Glomerular visceral epithelial cell (primary cell): ENCODE data around the gene UBA3.

Experiments used
- DNase-seq: peaks from one replicate; pipeline ENCODE4 v3.0.0-alpha.2; 2016; ENCODE audit errors: extremely low spot score

UBA3 gene

GRCh38 chr3:69012100-69012799 is 67.9 kb downstream of the UBA3 start:
- DNase-seq = no peak

DNA sequence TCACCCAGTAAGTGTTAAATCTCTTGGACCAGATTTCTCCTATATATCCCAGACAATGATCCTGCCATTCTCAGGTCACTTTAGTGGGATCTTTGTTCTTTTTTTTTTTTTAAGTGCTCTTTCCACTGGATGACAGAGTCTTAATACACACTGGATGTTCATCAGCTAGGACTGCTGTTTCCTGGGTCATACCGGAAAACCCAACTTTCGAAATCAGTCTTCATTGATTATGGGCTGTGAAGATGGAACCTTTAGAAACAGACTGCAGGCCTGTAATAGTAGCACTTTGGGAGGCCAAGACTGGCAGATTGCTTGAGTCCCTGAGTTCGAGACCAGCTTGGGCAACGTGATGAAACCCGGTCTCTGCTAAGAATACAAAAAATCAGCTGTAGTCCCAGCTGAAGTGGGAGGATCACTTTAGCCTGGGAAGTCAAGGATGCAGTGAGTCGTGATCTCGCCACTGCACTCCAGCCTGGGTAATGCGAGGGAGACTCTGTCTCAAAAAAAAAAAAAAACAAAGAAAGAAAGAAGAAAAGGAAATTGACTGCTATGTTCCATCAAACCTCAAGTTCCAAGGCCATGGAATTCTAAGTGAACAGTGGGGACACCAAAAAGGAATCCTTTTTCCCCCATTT is 69.0 kb downstream of the UBA3 start:
- DNase-seq = no peak

DNA sequence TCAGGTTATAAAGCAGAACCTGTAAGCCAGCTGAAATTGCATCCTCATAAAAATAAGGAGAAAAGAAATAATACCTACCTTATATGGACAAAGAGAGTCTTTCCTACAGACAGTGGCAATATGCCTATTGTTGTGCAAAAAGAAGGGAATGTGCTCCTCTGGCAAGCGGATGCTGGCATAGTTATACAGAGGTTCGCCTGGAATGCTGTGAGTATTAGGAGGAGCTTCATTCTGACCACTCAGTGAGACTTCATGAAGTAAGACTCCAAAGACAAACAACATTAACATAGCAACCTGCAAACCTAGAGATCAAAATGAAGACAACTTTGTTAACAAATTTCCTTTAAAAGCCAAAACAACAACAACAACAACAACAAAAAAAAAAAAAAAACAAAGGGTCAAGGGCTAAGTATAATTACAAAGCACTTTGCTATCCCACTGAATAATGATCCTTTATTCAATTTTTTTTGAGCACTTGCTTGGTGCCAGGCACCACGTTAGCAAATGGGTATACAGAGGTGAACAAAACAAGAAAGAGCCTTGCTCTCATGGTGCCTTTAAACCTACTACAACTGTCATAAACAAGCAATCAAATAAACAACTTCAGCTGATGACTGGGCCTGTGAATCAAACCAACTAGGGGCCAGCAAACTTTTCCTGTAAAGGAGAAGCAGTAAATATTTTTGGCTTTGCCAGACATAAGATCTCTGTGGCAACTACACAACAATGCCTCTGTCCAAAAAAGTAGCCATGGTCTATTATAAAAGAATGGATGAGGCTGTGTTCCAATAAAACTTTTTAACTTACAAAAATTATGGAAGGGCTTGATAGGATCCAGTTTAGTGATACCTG is 70.4 kb downstream of the UBA3 start:
- no peak for DNase-seq

DNA sequence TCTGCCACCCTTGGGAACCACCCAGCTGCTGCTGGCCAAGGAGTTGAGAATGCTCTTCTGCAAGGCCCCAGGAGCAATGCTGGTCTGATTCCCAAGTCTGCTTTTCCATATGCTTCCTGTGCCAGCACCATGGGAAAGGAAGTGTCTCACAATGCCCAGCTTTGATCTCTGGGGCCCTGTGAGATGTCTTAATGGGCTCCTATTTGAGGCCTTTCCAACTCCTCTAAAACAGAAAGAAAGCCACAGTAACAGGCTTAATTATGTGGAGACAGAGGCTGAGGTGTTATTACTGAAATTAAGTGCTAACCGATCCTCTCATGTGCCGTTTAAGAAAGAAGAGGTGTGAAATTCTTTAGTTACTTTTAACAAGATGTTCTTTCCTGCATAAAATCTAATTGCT is 71.2 kb downstream of the UBA3 start:
- no peak for DNase-seq

DNA sequence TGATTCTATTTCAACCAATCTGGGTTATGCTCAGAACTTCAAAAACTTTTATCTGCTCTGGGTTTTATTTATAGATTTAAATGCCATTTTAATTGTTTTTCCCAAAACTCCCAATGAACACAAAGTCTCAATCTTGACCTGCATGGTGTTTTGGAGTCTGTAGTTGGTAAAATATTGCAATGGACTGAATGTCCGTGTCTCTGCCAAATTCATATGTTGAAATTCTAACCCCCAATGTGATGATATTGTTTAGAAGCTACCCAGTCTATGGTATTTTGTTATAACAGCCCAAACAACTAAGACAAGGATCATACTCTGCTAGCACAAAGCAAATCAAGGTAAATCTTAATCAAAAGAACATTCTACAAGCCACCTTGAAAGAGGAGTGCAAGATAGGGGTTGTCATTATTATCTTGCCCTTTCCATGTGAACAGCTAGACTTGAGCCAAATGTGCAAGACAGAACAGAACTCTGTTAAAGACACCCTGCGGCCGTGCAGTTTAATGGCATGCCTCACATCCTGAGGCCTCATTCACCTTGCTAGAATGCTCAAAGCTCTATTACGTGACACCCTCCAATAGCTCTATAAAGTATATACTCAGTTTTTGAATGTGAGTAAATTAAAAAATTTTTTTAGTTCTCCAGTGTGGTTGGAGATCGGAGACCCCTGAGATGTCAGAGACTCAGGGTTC is 74.2 kb downstream of the UBA3 start:
- no peak for DNase-seq

DNA sequence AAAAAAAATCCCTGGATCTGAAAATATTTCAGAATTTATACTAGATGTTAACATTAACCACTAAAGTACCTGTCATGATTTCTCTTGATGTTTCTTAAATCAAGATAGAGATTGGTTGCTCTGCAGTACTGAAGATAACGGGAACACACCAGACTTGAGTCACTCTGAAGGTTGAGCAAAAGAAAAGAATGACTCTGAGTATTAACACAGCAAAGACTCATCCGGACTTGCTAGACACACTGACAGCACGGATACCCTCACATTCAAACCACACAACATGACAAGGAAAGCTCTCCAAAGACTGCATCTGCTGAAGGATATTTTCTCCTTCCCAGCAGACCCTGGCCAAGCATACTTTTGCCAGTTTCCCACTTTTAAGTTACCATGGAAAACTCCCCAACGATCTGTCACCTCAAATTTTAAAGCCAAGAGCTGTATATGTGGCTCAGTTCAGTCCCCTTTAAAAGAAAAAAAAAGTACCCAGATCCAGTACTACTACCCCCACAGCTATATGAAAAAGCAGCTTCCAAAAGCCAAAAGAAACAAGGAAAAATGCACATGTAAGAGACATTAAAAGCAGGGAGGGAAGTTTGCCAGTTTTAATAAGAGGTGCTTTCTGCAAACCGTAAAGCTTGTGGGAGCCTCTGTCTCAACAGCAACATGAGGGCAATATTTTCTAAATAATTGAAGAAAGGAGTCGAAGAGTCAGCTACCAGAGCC is 74.9 kb downstream of the UBA3 start:
- DNase-seq = no peak
